ENCODE results near the gene DNM3. TPM values are rescaled to one million over a fixed set of nuclear protein-coding genes. Genes with fewer than 3 reads are reported as not detected.
"Not testable (repeated sequence)": the region's sequence is repeated elsewhere in the genome, so short reads cannot be mapped to it uniquely, and the experiment has no call there.

DNM3 gene
- total RNA-seq, 1 experiment from 2014 or later, result 0.23 TPM

DNA sequence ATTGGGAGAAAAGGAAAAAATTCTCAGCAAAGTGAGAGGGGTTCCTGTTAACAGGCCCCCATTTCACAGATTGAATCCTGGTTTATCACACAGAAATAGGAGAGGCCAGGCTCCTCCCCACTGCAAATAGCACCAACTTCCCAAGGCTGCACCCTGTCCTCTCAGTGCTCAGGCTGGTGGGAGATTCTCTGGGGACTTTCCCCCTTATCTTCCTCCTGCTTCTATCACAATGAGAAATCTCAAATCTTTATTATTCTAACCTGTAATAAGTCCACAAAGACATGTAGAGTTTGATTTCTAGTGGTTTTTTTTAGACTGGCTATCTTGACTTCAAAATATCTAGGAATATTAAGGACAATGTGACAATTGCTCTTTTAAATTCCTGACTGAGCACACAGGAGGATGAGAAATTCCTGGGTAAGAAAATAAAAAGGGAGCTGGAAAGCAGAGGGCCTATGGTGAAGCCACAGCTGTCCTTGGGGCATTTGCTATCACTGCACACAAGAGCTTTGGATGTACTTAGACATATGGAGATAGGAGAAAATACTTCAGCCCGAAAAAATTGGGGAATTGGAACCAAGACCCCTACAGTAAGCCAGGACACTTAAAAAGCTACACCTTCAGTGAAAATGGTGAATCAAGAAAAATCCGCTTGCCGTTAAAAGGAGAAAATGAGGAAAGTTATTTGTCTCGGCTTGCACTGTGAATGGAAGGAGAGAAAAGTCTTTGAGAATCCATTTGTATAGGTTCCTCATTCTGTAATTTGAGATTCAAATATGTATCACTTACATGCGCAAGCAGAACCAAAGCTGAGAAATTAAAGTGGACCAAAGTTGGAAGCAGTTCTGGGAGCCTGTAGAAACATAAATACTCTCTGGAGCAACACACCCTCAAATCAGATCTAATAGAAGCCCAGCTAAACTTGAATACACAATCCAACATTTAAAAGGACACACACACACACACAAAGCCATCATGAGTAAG is 513.3 kb downstream of the DNM3 start:
- no peak for DNase-seq (ENCODE audit: low read depth)

DNA sequence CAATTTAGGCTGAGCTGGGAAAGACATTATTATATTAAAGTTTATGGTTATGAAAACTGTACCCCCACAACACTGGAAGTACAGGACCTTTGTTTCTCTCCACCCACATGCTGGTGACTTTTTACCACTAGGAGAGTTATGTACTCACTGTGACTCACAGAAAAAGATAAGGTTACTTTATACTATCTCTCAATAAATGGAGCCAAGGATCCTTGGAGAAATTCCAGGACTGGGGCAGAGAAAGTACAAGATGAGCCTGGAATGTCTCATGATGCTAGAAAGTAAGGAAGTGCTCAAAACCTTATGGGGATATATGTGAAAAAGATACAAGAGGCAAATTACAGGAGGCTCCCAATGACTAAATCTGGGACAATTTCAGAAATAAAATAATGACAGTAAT is 515.3 kb downstream of the DNM3 start:
- DNase-seq (ENCODE audit: low read depth), result peak; percentile 92

DNA sequence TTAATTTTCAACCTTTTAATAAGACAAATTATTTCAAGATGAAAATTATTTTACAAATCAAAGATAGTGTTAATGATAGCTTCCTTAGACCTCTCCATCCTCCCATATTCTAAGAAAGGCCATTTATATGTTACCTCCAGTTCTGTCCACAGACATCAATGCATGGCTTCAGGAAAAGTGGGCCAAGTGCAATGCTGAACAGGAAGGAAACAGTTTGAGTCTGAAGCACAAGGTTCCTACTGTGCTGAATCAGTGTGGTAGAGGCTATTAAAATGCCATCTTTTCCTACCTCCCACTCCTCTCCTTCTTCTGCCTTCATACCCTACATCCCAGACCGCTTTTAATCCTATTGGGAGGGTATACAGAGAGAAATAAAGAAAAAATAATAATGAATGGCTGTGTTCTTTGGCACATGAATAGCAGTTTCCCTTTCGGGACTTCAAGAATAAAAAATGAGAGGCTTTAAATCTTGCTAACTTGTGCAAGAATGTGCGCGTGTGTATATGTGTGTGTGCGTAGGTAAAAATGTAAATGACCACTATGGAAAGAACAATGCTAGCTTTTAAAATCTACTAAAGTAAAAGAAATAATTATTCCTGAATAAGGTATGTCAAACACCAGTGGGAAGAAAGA is 516.6 kb downstream of the DNM3 start:
- no peak for DNase-seq (ENCODE audit: low read depth)

DNA sequence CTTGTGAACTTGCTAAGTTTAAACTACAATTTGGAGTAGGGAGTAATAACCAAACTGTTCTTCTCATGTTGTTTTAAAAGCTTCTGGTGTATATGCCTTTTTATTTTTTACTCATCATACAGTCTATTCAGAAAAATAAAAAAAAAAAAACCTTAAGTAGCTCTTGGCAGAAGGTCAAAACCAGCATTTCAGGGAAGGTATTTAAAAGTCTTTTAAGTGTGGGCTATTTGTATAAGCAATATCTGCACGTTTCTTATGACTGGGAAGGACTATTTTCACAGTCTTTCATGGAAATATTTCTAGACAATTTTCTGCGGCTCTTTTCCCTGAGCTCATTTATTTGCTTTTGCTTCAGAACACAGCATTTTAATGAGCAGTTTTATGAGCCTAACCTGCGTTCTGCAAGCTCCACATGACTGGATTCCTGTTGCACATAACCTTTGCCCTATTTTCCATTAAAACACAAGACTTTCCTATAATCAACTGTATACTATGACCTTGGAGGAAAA is 518.2 kb downstream of the DNM3 start:
- peak; percentile 56 for DNase-seq (ENCODE audit: low read depth)

DNA sequence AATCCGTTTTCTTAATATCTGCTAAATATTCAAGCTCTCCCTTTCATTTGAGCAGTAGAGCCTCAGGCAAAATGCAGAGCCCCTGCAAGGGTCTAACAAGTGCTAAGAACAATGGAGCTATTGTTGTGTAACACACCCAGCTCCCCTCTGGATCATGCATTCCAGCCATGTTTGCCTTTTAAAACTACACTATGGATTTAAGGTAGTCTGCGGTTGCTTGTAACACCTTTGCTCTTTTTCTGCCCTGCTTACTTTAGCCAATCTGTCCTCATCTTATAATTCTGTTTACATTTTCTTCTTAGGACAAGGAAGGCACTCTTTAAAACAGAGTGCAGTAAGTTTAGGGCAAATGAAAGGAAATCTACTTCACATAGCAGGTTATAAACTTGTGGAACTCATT is 519.2 kb downstream of the DNM3 start:
- DNase-seq (ENCODE audit: low read depth), result no peak

DNA sequence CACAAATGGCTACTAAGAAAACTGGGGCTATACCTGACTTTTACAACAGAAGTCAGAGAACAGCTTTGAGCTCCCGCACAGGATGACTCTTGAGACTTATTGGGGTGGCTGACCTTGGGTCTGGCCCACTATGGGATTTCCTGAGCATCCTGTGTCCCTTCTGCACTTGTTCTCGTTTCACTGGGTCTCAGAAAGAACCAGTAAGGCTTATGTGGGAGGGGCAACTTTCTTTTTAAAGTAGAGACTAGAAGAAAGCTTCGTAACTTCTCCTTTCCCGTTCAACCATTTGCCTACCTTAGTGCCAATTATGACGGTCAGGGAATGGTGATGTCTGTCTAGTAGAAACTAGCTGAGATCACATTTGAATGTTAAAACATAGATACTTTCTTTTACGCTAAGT is 519.7 kb downstream of the DNM3 start:
- no peak for DNase-seq (ENCODE audit: low read depth)

DNA sequence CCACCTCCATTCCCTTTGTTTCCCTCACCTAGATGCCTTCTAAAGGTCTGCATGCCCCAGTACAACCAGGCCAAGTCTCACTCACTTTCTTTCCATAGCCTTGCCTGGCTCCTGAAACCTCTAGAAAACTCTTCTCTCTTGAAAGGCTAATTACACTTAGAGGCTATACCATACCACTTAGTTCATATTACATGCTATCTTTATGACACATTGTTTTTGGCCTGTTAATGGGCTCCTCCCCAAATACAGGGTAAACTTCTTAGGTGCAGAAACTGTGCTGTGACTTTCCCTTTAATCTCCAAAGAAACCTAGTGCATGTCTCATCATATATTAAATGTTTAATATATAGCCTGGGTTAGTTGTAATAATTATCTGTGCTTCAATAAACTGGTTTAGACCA is 522.6 kb downstream of the DNM3 start:
- no peak for DNase-seq (ENCODE audit: low read depth)

DNA sequence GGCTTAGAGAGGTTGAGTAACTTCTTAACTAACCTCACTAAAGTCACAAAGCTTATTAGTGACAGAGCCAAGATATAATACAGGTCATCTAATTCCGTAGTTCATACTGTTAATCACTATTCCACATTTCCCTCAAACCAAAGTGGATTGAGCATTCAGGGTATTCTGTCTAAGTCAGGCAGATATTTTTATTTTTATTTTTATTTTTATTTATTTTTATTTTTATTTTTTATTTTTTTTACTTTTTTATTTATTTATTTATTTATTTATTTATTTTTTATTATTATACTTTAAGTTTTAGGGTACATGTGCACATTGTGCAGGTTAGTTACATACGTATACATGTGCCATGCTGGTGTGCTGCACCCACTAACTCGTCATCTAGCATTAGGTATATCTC is 530.3 kb downstream of the DNM3 start:
- not testable (repeated sequence) for DNase-seq (ENCODE audit: low read depth)

DNA sequence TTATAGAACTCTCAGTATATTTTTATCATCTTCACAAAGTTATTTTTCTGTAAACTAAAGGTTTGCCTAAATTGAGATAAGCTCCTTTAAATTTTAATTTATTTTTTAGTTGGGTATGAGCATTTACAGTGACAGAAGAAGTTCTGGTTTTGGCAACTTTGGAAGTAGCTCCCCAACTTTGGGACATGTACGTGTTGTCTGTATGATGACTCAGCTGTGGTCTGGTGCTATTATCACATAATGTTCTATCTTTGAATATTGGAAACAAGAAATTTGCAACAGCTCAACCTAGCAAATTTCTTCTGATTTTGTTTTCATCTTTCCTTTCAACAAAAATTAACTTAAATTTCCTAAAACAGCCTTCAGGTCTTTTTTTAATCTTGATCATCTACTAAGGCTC is 532.6 kb downstream of the DNM3 start:
- peak; percentile 76 for DNase-seq (ENCODE audit: low read depth)

DNA sequence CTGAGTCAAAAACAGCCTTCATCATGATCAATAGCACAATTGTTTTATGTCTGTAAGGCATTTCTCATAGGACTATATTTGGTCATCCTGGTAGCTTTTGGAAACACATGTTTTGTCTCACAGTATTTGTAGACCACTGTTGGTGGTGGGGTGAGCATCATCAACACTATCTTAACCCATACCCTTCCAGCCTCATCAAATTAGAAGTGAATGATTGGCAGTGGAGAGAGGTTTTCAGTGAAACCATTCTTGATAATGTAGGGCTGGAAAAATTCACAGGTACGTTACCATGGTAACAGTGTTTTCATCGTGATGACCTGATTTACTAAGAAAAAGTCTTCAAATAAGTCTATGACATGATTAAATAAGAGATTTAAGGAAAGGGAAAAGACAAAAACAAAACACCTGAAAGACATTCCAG is 533.9 kb downstream of the DNM3 start:
- no peak for DNase-seq (ENCODE audit: low read depth)

DNA sequence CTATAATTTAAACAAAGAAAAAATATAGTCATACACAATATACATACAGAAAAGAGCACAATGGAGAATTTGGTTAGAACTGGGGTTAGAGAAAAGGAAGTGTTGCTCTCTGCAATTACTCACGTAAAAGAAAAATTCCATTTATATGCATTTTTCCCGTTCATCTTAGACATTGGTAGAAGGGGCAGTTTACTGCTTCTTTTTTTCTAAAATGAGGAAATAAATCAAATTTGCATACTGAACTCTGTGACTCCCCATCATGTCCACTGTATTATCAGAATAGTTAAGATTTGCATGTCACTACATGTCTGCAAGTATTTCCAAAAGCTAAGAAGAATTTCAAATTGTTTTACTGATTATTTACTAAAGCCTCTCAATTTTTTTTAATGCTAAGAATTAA is 535.1 kb downstream of the DNM3 start:
- no peak for DNase-seq (ENCODE audit: low read depth)

DNA sequence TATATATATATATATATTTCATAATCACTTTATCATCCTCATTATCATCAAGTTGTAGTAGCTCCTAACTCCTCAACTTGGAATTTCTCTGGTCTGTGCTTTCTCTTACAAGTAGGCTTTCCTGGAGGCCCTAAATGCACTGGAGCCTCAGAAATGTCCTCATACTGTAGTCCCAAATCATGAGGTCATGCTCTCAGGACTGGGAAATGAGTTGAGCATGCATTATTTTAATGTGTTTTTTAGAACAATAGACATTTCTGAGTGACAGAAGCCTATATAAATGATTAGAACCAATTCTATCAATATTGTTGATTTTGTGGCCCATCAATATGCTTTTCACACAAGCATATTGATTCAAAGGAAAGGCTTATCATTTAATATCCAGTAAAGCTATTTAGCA is 536.3 kb downstream of the DNM3 start:
- no peak for DNase-seq (ENCODE audit: low read depth)

DNA sequence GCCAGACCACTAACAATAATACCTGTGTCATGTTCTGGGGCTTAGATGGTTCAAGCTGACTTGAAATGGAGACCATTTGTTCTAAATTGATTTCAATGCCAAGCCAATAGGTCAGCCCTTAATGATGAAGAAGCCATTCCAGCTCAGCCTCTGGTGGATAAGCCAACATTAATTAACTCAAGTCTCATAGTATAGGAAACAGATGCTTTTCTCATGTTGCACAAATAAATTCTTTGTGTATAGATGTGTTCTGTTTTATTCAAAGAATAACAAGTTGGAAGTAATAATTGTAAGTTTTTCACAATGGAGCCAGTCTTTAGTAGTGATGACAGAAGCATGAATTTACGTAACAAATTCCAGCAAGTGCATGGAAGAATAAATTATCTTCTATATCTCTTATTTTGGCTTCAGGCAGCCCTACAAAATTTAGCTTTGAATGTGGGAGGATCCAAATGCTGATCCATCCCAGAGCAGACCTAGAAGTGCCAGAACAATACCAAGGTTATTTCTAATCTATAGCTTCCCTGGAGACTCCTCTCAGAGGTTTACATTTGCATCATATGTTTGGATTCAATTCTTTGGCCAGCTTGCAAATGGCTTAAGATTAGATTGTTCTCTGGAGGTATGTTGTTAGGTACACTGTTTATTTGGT is 536.9 kb downstream of the DNM3 start:
- no peak for DNase-seq (ENCODE audit: low read depth)

DNA sequence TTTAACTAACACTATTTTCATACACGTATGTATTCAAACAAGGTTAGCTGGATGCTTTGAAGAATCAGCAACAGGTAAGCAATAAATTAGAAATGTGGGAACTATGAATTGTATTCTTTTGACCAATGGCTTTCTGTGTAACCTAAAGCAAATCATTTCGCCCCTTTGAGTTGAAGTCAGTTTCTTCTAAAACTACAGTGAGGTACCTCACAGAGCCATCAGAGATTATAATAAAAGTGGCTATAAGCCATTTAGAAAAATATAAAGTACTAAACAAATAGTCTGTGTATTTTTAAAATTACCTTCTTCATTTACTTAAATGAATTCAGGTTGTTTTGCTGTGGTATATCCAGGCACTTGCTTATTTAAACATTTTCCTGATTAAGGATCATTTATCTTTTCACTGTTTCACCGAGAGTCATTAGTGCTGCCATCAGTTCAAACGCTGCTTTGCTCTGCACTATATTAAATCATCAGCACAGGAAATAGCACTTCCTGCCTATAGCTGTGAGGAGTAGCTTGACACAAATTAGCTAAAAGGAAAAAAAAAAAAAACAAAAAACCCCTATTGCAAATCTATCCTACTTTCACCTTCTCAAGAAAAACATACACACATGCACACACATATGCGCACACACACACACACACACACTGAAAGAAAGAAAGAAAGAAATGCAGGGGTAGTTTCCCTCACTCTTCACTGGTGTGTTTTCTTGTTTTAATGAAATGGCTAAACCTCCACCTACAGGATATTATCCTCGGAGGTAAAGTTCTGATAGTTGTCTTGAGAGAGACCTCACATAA is 539.3 kb downstream of the DNM3 start:
- no peak for DNase-seq (ENCODE audit: low read depth)

DNA sequence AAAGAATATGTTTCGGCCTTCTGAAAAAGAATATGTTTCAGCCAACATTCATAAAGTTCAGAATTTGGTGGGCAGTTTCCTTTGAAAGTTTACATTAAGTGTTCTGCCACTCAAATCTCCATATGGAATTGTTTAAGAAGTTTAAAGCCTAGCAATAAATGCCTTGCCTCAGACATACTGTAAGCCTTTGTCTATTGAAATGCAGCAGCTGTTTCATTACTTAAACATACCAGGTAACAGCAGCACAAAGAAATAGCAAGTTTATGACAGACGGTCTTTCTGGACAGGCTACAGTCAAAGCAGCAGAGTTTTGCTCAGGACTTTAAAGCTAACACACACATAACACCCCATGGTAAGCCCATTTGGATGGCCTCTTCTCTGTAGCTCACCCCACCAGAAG is 540.6 kb downstream of the DNM3 start:
- DNase-seq (ENCODE audit: low read depth), result no peak

DNA sequence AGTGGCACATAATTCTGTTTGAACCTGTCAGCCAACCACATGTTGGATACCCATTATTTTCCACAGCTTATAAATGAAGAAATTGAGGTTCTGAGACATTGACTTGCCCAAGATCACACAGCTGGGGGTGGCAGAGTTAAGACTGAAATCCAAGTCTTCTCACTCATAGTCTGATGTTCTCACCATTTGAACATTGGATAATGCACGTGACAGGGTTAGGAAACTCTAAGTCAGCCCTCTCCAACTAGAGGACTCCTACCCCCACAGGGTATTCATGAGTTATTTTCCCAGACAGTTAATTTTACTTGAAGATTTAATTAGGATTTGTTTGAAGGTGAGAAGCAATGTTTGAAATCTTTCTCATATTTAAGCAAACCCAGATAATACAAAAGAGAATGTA is 541.1 kb downstream of the DNM3 start:
- no peak for DNase-seq (ENCODE audit: low read depth)

DNA sequence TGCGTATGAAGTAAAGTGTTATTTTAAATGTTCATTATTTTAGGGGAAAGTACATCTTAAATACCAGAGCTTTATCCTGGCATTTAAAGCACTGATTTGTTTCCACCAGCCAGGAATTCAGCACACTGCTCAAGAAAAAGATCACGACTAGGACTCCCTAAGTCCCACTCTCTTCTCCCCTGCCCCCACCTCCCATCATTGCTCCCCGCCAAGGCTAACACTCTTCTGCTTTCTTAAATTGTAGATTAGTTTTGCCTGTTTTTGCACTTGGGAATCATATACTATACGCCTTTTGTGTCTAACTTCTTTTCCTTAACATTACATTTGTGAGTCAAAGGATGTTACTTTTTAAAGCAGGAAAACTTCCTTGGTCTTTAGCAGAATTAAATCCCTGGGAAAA is 541.7 kb downstream of the DNM3 start:
- no peak for DNase-seq (ENCODE audit: low read depth)

DNA sequence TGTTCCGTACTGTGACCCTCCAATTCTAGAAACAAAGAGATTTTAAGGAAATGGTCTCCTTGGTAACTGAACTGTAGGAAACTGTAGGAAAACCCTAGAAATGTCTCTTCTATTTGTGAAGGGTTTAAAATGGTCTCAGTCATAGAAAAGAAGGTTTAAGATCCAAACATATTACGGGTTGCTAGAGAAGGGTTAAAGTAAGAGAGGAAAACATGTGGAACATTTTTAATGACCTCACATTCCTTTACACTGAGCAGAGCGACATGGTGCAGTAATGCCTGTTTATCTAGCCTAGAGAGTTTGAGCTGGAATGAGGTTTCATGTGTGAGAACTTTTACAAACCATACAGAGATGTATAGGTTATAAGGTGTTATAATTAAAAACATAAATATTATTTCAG is 542.2 kb downstream of the DNM3 start:
- DNase-seq (ENCODE audit: low read depth), result peak; percentile 62

DNA sequence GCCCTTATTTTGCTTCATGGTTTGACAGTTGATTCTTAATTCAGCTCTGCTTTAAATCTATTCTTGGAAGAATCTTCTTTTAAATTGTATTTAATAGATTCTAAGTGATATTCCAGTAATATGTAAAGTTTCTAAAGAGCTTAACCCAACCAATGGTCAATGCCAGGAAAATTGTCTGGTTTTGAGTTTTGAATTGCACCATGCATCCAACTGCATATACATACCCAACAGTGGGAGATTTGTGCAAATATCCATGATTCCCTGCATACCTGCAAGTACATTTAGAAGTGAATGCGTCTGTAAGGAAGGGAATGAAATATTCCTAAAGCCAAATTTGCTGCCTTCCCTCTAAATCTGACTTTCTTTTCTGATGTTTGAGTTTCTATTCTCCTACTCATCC is 543.4 kb downstream of the DNM3 start:
- DNase-seq (ENCODE audit: low read depth), result no peak

DNA sequence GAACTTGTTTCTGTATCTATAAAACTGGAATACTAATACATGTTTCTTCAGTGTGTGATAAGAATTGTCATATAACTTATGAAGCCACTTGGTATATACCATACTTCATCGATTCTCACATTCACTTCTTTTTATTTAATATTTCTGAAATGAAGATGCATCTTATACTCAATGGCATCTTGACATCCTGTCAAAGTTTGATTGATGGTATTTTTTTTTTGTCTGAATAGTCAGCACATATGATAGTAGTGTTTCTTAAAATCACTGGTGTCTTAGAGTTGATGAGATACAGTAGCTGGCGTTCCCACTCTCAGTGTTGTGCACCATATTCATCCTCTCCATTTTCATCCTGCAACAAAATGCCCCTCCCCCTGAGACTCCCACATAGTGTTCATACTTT is 544.7 kb downstream of the DNM3 start:
- no peak for DNase-seq (ENCODE audit: low read depth)

DNA sequence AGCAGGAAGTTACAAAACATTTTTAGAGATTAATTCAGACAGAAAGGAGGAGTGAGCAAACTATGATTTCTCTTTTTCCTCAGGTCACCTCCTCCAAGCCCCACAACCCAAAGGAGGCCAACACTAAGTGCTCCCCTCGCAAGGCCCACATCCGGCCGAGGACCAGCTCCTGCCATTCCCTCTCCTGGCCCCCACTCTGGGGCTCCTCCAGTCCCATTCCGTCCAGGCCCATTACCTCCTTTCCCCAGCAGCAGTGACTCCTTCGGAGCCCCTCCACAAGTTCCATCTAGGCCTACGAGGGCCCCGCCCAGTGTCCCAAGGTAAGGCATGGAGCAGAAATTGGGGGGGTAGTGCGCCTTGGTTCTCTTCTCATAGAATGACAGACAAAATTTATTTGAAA is 547.2 kb downstream of the DNM3 start:
- DNase-seq (ENCODE audit: low read depth), result no peak

DNA sequence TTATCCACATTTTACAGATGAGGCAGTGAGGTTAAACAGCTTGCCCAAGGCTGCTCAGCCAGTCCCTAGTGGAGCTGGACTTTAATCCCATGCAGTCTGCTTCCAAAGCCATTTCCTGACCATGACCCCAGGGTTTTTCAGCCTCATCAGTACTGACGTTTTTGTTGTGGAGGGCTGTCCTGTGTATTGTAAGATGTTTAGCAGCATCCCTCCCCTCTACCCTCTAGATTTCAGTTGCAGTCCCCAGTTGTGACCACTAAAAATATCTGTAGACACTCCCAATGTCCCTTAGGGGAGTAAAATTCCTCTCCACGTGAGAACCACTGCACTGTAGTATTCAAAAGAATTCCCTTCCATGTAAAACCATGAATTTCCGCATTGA is 549.0 kb downstream of the DNM3 start:
- DNase-seq (ENCODE audit: low read depth), result peak; percentile 34

Measured in LHCN-M2 (cell line).